IMR-90 (cell line): ENCODE data around the gene DHCR24. TPM values are rescaled to one million over a fixed set of nuclear protein-coding genes. Genes with fewer than 3 reads are reported as not detected.

Source experiments
- ATAC-seq: fragments of 200-7000 bp; cut with Tn5 transposase; 2 replicates; pipeline ENCODE4 v1.9.1; 2020; ENCODE audit warnings: low read depth, mild to moderate bottlenecking, moderate library complexity
- BruUV-seq: library from RNA; stranded (reverse); fragments of 400-500 nt; replicated peaks from 2 replicates; lab custom pipeline; 2021; lab: Mats Ljungman, UMichigan
- CTCF ChIA-PET: fragments of 300-600 bp; formaldehyde crosslinking; extraction: SDS; loops from one replicate; lab custom pipeline; 2021; ENCODE audit warnings: antibody characterized with exemption; lab: Yijun Ruan, JAX
- POLR2A ChIA-PET: fragments of 300-600 bp; sonication (Branson Sonifier 250); formaldehyde crosslinking; loops from one replicate; lab custom pipeline; 2022; ENCODE audit warnings: antibody characterized with exemption; ENCODE audit not compliant: unreplicated experiment; lab: Charles Lee
- DNase-seq: peaks from one replicate; pipeline ENCODE4 v3.0.0; 2013
- H2AFZ ChIP-seq: replicated peaks from 2 replicates; pipeline ENCODE3; 2013; ENCODE audit warnings: low read length, mild to moderate bottlenecking; ENCODE audit not compliant: poor library complexity
- H2AK5ac ChIP-seq: 2 replicates; pipeline ENCODE4 v1.6.1; 2013; ENCODE audit warnings: low read depth, low read length, inconsistent platforms
- H2AK9ac ChIP-seq: replicated peaks from 2 replicates; pipeline ENCODE3; 2013; ENCODE audit warnings: mild to moderate bottlenecking, low read depth, low read length, moderate library complexity; ENCODE audit not compliant: poor library complexity
- H2BK120ac ChIP-seq: 2 replicates; pipeline ENCODE4 v1.6.1; 2013; ENCODE audit warnings: low read depth, low read length, inconsistent platforms
- H2BK15ac ChIP-seq: 3 replicates; pipeline ENCODE4 v1.6.1; 2013; ENCODE audit warnings: low read depth, low read length, inconsistent platforms
- H2BK20ac ChIP-seq: 2 replicates; pipeline ENCODE4 v1.6.1; 2013; ENCODE audit warnings: low read depth, mild to moderate bottlenecking, inconsistent platforms, low read length, moderate library complexity
- H2BK5ac ChIP-seq: 2 replicates; pipeline ENCODE4 v1.6.1; 2013; ENCODE audit warnings: mild to moderate bottlenecking, low read depth, low read length, inconsistent platforms; ENCODE audit not compliant: poor library complexity, severe bottlenecking
- H3K14ac ChIP-seq: replicated peaks from 2 replicates; pipeline ENCODE4 v1.6.1; 2013; ENCODE audit warnings: low read depth, low read length, inconsistent platforms
- H3K18ac ChIP-seq: 2 replicates; pipeline ENCODE4 v1.6.1; 2013; ENCODE audit warnings: low read depth, low read length, control low read depth
- H3K23ac ChIP-seq: 2 replicates; pipeline ENCODE4 v1.6.1; 2013; ENCODE audit warnings: low read depth, low read length, inconsistent platforms
- H3K27ac ChIP-seq: 2 replicates; pipeline ENCODE4 v1.5.1; 2013; ENCODE audit warnings: mild to moderate bottlenecking, control low read depth, low read length; ENCODE audit not compliant: insufficient read depth
- H3K27me3 ChIP-seq: 2 replicates; pipeline ENCODE4 v1.6.1; 2013; ENCODE audit warnings: low read length; ENCODE audit not compliant: control insufficient read depth, insufficient read depth
- H3K36me3 ChIP-seq: 2 replicates; pipeline ENCODE4 v1.6.1; 2013; ENCODE audit warnings: low read length, mixed read lengths; ENCODE audit not compliant: control insufficient read depth, insufficient read depth
- H3K4ac ChIP-seq: 2 replicates; pipeline ENCODE4 v1.6.1; 2013; ENCODE audit warnings: low read depth, low read length, inconsistent platforms
- H3K4me1 ChIP-seq: 2 replicates; pipeline ENCODE4 v1.6.1; 2013; ENCODE audit warnings: low read length, mixed read lengths; ENCODE audit not compliant: control insufficient read depth, insufficient read depth
- H3K4me2 ChIP-seq: 2 replicates; pipeline ENCODE4 v1.6.1; 2013; ENCODE audit warnings: low read depth, mild to moderate bottlenecking, control low read depth, low read length, moderate library complexity
- H3K4me3 ChIP-seq: 2 replicates; pipeline ENCODE4 v1.5.1; 2013; ENCODE audit warnings: low read depth, mild to moderate bottlenecking, control low read depth, low read length, moderate library complexity; ENCODE audit not compliant: insufficient read depth
- H3K56ac ChIP-seq: 2 replicates; pipeline ENCODE4 v1.6.1; 2013; ENCODE audit warnings: low read length, inconsistent platforms; ENCODE audit not compliant: insufficient read depth; ENCODE audit errors: extremely low read depth
- H3K79me1 ChIP-seq, 2 experiments: 2 replicates each; pipeline ENCODE4 v1.6.1; 2013; ENCODE audit warnings: low read length in 2 of 2, inconsistent platforms in 1 of 2, low read depth in 1 of 2
- H3K9ac ChIP-seq: 2 replicates; pipeline ENCODE4 v1.6.1; 2013; ENCODE audit warnings: low read depth, low read length, control low read depth
- H3K9me1 ChIP-seq: 2 replicates; pipeline ENCODE4 v1.6.1; 2013; ENCODE audit warnings: low read length, inconsistent platforms; ENCODE audit not compliant: insufficient read depth
- H3K9me3 ChIP-seq: 2 replicates; pipeline ENCODE4 v1.6.1; 2013; ENCODE audit warnings: low read length; ENCODE audit not compliant: control insufficient read depth, insufficient read depth
- H4K20me1 ChIP-seq: 2 replicates; pipeline ENCODE4 v1.6.1; 2013; ENCODE audit warnings: low read length, inconsistent platforms; ENCODE audit not compliant: insufficient read depth
- H4K5ac ChIP-seq: 2 replicates; pipeline ENCODE4 v1.6.1; 2013; ENCODE audit warnings: mild to moderate bottlenecking, low read depth, low read length, control low read depth
- H4K8ac ChIP-seq, 2 experiments: 2 replicates each; pipeline ENCODE4 v1.6.1; 2013; ENCODE audit warnings: low read depth in 2 of 2, low read length in 2 of 2, control low read depth in 1 of 2, inconsistent platforms in 1 of 2
- H4K91ac ChIP-seq: 2 replicates; pipeline ENCODE4 v1.6.1; 2013; ENCODE audit warnings: low read depth, low read length, inconsistent platforms; ENCODE audit not compliant: insufficient read depth
- MXI1 ChIP-seq: IDR thresholded peaks from 2 replicates; pipeline ENCODE4 v1.6.1; 2012; ENCODE audit warnings: low read depth, mild to moderate bottlenecking, low read length, moderate library complexity, borderline replicate concordance
- POLR2A ChIP-seq: IDR thresholded peaks from 2 replicates; pipeline ENCODE4 v1.6.1; 2012; ENCODE audit warnings: mild to moderate bottlenecking, low read depth, low read length
- WGBS, 2 experiments: methylation state at CpG; one replicate each; pipeline versions ENCODE4 v1.1.5 to v1.1.7; 2013; ENCODE audit warnings: missing lambda C conversion rate in 2 of 2; ENCODE audit not compliant: insufficient read length in 1 of 2; ENCODE audit errors: extremely low coverage in 2 of 2; 5-methylcytosine and 5-hydroxymethylcytosine counted together
- dilution Hi-C: fragments of 300-500 bp; cut with HindIII; formaldehyde crosslinking; loops from one replicate; pipeline ENCODE4 v1.14.3; 2018; ENCODE audit warnings: low sequenced_read_pairs; ENCODE audit not compliant: unreplicated experiment
- in situ Hi-C: fragments of 300-500 bp; cut with MboI; formaldehyde crosslinking; loops from 3 replicates; pipeline ENCODE4 v1.14.3; 2019; ENCODE audit warnings: low sequenced_read_pairs, inconsistent platforms, mixed read lengths
- intact Hi-C: fragments of 100-400 bp; cut with micrococcal nuclease; formaldehyde crosslinking; loops from 2 replicates; pipeline ENCODE4 v1.10.0; 2022
- polyA plus RNA-seq, 3 experiments: library from polyadenylated mRNA; depleted of rRNA; stranded (reverse); fragments of >200 nt; gene quantifications; 2 replicates each; pipeline ENCODE4 v1.2.3, GENCODE V29; 2012; ENCODE audit warnings: low replicate concordance in 1 of 3
- total RNA-seq: library from RNA; depleted of rRNA; stranded (reverse); fragments of >200 nt; gene quantifications from 2 replicates; pipeline ENCODE4 v1.2.3, GENCODE V29; 2012

Gene DHCR24
- total and polyA plus RNA-seq, 2 of the 4 experiments (the other 2 are of a cell fraction): 130 to 194 TPM

DNA sequence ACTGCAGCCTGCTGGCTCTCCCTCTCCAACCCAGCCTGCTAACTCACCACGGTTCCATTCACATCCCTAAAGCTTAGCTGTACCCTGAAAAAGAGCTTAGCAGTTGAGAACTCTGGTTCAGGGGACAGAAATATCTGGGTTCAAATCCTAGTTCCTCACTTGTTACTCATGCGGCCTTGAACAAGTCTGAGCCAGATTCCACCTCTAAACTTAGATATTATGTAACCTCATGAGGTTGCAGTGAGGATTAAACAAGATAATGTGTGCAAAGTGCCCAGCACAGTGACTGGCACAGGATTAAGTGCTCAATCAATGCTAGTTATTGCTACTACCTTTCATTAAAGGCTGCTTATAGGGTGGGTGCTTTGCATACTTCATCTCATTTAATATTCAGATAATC lies 41.3 kb upstream of the DHCR24 start:
- no peak overlapping the region for H2AK5ac ChIP-seq
- H3K14ac ChIP-seq: no peak overlapping the region
- H3K4me3 ChIP-seq: no peak overlapping the region
- no peak overlapping the region for H3K27ac ChIP-seq
- no peak for TF ChIP-seq POLR2A
- TF ChIP-seq MXI1: no peak
- no peak overlapping the region for H2AFZ ChIP-seq
- H3K4ac ChIP-seq: no peak overlapping the region
- H4K5ac ChIP-seq: no peak overlapping the region
- no peaks in the 10 kb centered on the region for H3K79me1 ChIP-seq
- no peak overlapping the region for H3K23ac ChIP-seq
- H2BK20ac ChIP-seq: no peak overlapping the region
- no peaks in the 10 kb centered on the region for H3K36me3 ChIP-seq
- intact Hi-C loops: no loop called here
- WGBS, 2 experiments: no CpG with 5 or more reads among the region's 2 CpGs
- H3K9me1 ChIP-seq: peaks cover 7% of the 10 kb centered on the region; the same call in 1 of the 2 replicates
- H2AK9ac ChIP-seq: no peak overlapping the region
- no peak overlapping the region for H3K9ac ChIP-seq
- in situ Hi-C loops: no loop called here
- dilution Hi-C loops: no loop called here
- peaks cover 3% of the 10 kb centered on the region for H3K4me1 ChIP-seq
- ATAC-seq (no peak), DNase-seq (no peak)
- H2BK15ac ChIP-seq: no peak overlapping the region
- no peak overlapping the region for H2BK5ac ChIP-seq
- no peak overlapping the region for H3K56ac ChIP-seq
- no TSS peak for BruUV-seq
- H4K8ac ChIP-seq: no peak overlapping the region
- H3K18ac ChIP-seq: no peak overlapping the region
- ChIA-PET POLR2A (no interaction called here), CTCF (no interaction called here)
- H3K9me3 ChIP-seq: no peaks in the 10 kb centered on the region
- H4K20me1 ChIP-seq: no peaks in the 10 kb centered on the region
- H2BK120ac ChIP-seq: no peak overlapping the region
- no peak overlapping the region for H4K91ac ChIP-seq
- no peak overlapping the region for H3K4me2 ChIP-seq
- peaks cover under 1% of the 10 kb centered on the region for H3K27me3 ChIP-seq
